Loucy (cell line): ENCODE results near the gene PIP5K1C.

Source experiments
- EZH2phosphoT487 ChIP-seq: fragments of 200-600 bp; IDR thresholded peaks from 2 replicates; pipeline ENCODE4 v1.6.1; 2018; ENCODE audit warnings: antibody characterized with exemption, mild to moderate bottlenecking, moderate library complexity, borderline replicate concordance
- TF ChIP-seq, protein P1 (sequence below): fragments of 200-600 bp; sonication (generic); conservative IDR thresholded peaks from 2 replicates; pipeline ENCODE4 v1.5.1; 2014; ENCODE audit warnings: mild to moderate bottlenecking, antibody characterized with exemption, low read length

GRCh38 chr19:3699741-3700241, 477 bp downstream of the PIP5K1C start:
- no peak for TF ChIP-seq EZH2phosphoT487
- TF ChIP-seq, protein P1, sequence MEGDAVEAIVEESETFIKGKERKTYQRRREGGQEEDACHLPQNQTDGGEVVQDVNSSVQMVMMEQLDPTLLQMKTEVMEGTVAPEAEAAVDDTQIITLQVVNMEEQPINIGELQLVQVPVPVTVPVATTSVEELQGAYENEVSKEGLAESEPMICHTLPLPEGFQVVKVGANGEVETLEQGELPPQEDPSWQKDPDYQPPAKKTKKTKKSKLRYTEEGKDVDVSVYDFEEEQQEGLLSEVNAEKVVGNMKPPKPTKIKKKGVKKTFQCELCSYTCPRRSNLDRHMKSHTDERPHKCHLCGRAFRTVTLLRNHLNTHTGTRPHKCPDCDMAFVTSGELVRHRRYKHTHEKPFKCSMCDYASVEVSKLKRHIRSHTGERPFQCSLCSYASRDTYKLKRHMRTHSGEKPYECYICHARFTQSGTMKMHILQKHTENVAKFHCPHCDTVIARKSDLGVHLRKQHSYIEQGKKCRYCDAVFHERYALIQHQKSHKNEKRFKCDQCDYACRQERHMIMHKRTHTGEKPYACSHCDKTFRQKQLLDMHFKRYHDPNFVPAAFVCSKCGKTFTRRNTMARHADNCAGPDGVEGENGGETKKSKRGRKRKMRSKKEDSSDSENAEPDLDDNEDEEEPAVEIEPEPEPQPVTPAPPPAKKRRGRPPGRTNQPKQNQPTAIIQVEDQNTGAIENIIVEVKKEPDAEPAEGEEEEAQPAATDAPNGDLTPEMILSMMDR, result no peak
